ENCODE measurements around the gene NUDT16L1.

Gene NUDT16L1

GRCh38 chr16:4693956-4694641 lies 737 bp downstream of the NUDT16L1 start:
- DNase-seq (ENCODE audit: low read depth, low spot score): no peak

GRCh38 chr16:4694642-4695451 lies 1.5 kb downstream of the NUDT16L1 start:
- DNase-seq (ENCODE audit: low read depth, low spot score): no peak

GRCh38 chr16:4695473-4696171 lies 2.3 kb downstream of the NUDT16L1 start:
- no peak for DNase-seq (ENCODE audit: low read depth, low spot score)

GRCh38 chr16:4696172-4696904 lies 3.0 kb downstream of the NUDT16L1 start:
- no peak for DNase-seq (ENCODE audit: low read depth, low spot score)

GRCh38 chr16:4696905-4697847 lies 3.8 kb downstream of the NUDT16L1 start:
- no peak for DNase-seq (ENCODE audit: low read depth, low spot score)

GRCh38 chr16:4697848-4698291 lies 4.5 kb downstream of the NUDT16L1 start:
- DNase-seq (ENCODE audit: low read depth, low spot score): no peak

GRCh38 chr16:4698321-4699045 lies 5.1 kb downstream of the NUDT16L1 start:
- no peak for DNase-seq (ENCODE audit: low read depth, low spot score)

- DNase-seq (ENCODE audit: low read depth, low spot score): no peak
These were observed 5.7 kb downstream of the NUDT16L1 start for GRCh38 chr16:4699046-4699556.

- no peak for DNase-seq (ENCODE audit: low read depth, low spot score)
These were observed 7.1 kb downstream of the NUDT16L1 start for GRCh38 chr16:4700380-4700996.

- DNase-seq (ENCODE audit: low read depth, low spot score): no peak
These were observed 7.8 kb downstream of the NUDT16L1 start for GRCh38 chr16:4700997-4701743.

GRCh38 chr16:4701791-4702465 lies 8.6 kb downstream of the NUDT16L1 start:
- no peak for DNase-seq (ENCODE audit: low read depth, low spot score)

- DNase-seq (ENCODE audit: low read depth, low spot score): no peak
These were observed 9.1 kb downstream of the NUDT16L1 start for GRCh38 chr16:4702466-4702808.

GRCh38 chr16:4703906-4704305 lies 10.5 kb downstream of the NUDT16L1 start:
- DNase-seq (ENCODE audit: low read depth, low spot score): no peak

GRCh38 chr16:4704491-4704890 lies 11.1 kb downstream of the NUDT16L1 start:
- DNase-seq (ENCODE audit: low read depth, low spot score): no peak

- DNase-seq (ENCODE audit: low read depth, low spot score): no peak
These were observed 11.6 kb downstream of the NUDT16L1 start for GRCh38 chr16:4704913-4705312.

- no peak for DNase-seq (ENCODE audit: low read depth, low spot score)
These were observed 13.5 kb downstream of the NUDT16L1 start for GRCh38 chr16:4706871-4707270.

GRCh38 chr16:4709481-4709880 lies 16.1 kb downstream of the NUDT16L1 start:
- DNase-seq (ENCODE audit: low read depth, low spot score): no peak

Data from activated CD4-positive, CD25-positive, alpha-beta regulatory T cell treated with anti-CD3 and anti-CD28 coated beads, Interleukin-2, amount 50 U/mL, for 16 hours (primary cell).